ENCODE results near the gene SEPTIN5. TPM values are rescaled to one million over a fixed set of nuclear protein-coding genes. Genes with fewer than 3 reads are reported as not detected.

Gene SEPTIN5
- total and polyA plus RNA-seq, 9 of the 15 experiments (the other 6 are each of a cell fraction or from before 2014, with no cell fraction given) = 0.03 to 195 (median 119) TPM

- TF ChIP-seq MGA (IDR thresholded peaks at IDR 0.05) (no peak), MAFF (IDR thresholded peaks at IDR 0.05; ENCODE audit: low read length) (no peak), E2F1 (CRISPR knock-in tag; IDR thresholded peaks at IDR 0.05) (peak; percentile 42; the same call in 1 of the 2 replicates), ASH1L (IDR thresholded peaks at IDR 0.05; ENCODE audit: borderline replicate concordance, low read depth, partially characterized antibody) (no peak), PRPF4 (IDR thresholded peaks at IDR 0.05; ENCODE audit: insufficient read depth, low read depth, low read length, poor library complexity, severe bottlenecking) (no peak), ARID3B (CRISPR knock-in tag; IDR thresholded peaks at IDR 0.05; ENCODE audit: borderline replicate concordance) (no peak), SMARCA5 (IDR thresholded peaks at IDR 0.05) (no peak), WHSC1 (IDR thresholded peaks at IDR 0.05; ENCODE audit: low read length) (no peak)
Observed at GRCh38 chr22:19666673-19667593, 47.4 kb upstream of the SEPTIN5 start (continued).
